ENCODE data around the gene MAGT1.

DNA sequence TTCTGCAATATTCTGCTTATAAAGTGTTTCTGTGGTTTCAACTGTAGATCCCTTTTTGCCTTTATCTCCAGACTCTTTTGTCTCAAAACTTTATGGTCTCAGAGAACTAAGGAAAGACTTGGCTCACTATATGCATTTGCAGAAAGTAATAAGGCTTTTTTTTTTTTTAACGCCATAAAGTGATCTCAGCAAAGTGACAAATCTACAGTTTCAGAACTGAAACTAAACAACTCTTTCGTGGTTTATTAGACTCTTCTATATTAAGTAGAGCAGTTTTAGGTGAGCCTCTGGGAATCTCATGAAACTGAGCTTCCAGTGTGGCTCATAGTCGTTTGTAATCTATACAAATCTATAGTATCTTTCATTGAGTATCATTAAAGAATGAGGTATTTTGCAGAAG is 30.5 kb upstream of the MAGT1 start:
- TF ChIP-seq CTCF (IDR thresholded peaks at IDR 0.05; ENCODE audit: low read depth, low read length), result no peak
- TF ChIP-seq EZH2phosphoT487 (IDR thresholded peaks at IDR 0.05; ENCODE audit: low read depth), result no peak
